ENCODE data around the gene GNAS-AS1.

DNA sequence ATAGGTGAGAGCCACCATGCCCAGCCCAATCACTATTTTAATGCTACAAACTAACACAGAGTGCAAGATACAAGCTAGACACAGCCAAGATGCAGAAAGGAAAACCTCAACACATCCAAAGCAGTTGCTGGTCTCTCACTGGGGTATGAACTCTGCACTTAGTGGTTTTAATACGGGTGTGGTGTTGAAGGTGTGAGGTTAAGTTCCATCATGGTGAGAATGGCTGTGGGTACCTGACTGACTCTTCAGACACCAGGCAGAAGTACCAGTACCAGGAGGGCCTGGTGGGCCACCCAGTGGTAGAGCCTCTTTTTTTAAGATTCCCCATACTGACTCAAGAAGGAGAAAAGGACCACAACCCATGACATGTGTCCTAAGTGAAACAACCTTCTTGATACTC is 13.0 kb downstream of the GNAS-AS1 start:
- TF ChIP-seq EGR1 (IDR thresholded peaks at IDR 0.05) (no peak), EP300 (IDR thresholded peaks at IDR 0.05; ENCODE audit: borderline replicate concordance) (no peak), CEBPB (IDR thresholded peaks at IDR 0.05) (no peak), TCF12 (IDR thresholded peaks at IDR 0.05; ENCODE audit: low read depth) (no peak), YY1 (IDR thresholded peaks at IDR 0.05; ENCODE audit: low read depth) (no peak), ZBTB7A (IDR thresholded peaks at IDR 0.05; ENCODE audit: low read depth) (no peak), TAF1 (IDR thresholded peaks at IDR 0.05; ENCODE audit: low read depth) (no peak)
- TF ChIP-seq, protein P1, sequence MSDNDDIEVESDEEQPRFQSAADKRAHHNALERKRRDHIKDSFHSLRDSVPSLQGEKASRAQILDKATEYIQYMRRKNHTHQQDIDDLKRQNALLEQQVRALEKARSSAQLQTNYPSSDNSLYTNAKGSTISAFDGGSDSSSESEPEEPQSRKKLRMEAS (IDR thresholded peaks at IDR 0.05), result no peak
- TF ChIP-seq, protein P2, sequence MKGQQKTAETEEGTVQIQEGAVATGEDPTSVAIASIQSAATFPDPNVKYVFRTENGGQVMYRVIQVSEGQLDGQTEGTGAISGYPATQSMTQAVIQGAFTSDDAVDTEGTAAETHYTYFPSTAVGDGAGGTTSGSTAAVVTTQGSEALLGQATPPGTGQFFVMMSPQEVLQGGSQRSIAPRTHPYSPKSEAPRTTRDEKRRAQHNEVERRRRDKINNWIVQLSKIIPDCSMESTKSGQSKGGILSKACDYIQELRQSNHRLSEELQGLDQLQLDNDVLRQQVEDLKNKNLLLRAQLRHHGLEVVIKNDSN (IDR thresholded peaks at IDR 0.05), result no peak
- TF ChIP-seq, protein P3, sequence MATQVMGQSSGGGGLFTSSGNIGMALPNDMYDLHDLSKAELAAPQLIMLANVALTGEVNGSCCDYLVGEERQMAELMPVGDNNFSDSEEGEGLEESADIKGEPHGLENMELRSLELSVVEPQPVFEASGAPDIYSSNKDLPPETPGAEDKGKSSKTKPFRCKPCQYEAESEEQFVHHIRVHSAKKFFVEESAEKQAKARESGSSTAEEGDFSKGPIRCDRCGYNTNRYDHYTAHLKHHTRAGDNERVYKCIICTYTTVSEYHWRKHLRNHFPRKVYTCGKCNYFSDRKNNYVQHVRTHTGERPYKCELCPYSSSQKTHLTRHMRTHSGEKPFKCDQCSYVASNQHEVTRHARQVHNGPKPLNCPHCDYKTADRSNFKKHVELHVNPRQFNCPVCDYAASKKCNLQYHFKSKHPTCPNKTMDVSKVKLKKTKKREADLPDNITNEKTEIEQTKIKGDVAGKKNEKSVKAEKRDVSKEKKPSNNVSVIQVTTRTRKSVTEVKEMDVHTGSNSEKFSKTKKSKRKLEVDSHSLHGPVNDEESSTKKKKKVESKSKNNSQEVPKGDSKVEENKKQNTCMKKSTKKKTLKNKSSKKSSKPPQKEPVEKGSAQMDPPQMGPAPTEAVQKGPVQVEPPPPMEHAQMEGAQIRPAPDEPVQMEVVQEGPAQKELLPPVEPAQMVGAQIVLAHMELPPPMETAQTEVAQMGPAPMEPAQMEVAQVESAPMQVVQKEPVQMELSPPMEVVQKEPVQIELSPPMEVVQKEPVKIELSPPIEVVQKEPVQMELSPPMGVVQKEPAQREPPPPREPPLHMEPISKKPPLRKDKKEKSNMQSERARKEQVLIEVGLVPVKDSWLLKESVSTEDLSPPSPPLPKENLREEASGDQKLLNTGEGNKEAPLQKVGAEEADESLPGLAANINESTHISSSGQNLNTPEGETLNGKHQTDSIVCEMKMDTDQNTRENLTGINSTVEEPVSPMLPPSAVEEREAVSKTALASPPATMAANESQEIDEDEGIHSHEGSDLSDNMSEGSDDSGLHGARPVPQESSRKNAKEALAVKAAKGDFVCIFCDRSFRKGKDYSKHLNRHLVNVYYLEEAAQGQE (IDR thresholded peaks at IDR 0.05; ENCODE audit: low read depth), result no peak
